ENCODE data around the gene ZBTB7A.

ZBTB7A gene

DNA sequence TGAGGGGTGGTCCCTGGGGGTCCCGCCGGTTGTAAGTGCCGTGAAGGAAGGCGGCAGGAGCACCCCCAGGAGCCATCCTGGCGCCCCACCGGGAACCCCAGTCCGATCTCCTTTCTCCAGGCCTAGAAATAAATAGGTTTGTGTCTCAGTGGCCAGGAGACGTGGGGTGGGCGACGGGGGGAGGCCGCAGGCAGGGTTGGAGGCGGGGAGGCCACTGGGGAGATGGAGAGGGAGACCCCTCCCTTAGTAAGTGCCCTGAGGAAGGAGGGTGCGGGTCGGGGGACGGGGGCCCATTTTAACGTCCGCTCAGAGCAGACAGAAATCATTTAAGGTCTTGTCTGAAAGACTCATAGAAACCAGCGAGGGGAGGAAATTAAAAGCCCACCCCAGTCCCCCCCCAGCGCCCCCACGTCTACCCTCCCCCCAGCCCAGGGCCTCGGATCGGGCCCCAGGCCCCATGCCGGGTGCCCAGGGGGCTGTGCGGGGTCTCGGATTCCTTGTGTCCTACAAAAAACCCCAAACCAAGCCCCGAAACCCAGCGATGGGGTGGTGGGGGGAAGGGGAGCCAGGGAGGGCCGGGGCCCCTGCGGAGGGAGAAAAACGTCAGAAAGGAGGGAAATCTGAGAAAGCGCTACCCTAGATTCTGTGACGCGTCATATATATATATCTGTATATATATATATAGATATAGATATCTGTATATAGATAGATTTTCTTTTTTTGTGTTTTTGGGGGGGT, 19.6 kb downstream of the ZBTB7A start:
- DNase-seq (ENCODE audit: low read depth in 1 of 2, low spot score in 1 of 2), result no peak
- no peak overlapping the region for H3K4me3 ChIP-seq (replicated peaks; ENCODE audit: insufficient read depth, low read length)
- H3K27ac ChIP-seq (replicated peaks), result no peak overlapping the region
- TF ChIP-seq POLR2AphosphoS5 (IDR thresholded peaks at IDR 0.05; ENCODE audit: low read depth) (no peak), SPI1 (IDR thresholded peaks at IDR 0.05; ENCODE audit: borderline replicate concordance, low read depth) (no peak), GABPA (IDR thresholded peaks at IDR 0.05; ENCODE audit: low read depth) (no peak)
- TF ChIP-seq, protein P1, sequence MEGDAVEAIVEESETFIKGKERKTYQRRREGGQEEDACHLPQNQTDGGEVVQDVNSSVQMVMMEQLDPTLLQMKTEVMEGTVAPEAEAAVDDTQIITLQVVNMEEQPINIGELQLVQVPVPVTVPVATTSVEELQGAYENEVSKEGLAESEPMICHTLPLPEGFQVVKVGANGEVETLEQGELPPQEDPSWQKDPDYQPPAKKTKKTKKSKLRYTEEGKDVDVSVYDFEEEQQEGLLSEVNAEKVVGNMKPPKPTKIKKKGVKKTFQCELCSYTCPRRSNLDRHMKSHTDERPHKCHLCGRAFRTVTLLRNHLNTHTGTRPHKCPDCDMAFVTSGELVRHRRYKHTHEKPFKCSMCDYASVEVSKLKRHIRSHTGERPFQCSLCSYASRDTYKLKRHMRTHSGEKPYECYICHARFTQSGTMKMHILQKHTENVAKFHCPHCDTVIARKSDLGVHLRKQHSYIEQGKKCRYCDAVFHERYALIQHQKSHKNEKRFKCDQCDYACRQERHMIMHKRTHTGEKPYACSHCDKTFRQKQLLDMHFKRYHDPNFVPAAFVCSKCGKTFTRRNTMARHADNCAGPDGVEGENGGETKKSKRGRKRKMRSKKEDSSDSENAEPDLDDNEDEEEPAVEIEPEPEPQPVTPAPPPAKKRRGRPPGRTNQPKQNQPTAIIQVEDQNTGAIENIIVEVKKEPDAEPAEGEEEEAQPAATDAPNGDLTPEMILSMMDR (IDR thresholded peaks at IDR 0.05; ENCODE audit: insufficient read depth, low read length), result no peak
- TF ChIP-seq, protein P2, sequence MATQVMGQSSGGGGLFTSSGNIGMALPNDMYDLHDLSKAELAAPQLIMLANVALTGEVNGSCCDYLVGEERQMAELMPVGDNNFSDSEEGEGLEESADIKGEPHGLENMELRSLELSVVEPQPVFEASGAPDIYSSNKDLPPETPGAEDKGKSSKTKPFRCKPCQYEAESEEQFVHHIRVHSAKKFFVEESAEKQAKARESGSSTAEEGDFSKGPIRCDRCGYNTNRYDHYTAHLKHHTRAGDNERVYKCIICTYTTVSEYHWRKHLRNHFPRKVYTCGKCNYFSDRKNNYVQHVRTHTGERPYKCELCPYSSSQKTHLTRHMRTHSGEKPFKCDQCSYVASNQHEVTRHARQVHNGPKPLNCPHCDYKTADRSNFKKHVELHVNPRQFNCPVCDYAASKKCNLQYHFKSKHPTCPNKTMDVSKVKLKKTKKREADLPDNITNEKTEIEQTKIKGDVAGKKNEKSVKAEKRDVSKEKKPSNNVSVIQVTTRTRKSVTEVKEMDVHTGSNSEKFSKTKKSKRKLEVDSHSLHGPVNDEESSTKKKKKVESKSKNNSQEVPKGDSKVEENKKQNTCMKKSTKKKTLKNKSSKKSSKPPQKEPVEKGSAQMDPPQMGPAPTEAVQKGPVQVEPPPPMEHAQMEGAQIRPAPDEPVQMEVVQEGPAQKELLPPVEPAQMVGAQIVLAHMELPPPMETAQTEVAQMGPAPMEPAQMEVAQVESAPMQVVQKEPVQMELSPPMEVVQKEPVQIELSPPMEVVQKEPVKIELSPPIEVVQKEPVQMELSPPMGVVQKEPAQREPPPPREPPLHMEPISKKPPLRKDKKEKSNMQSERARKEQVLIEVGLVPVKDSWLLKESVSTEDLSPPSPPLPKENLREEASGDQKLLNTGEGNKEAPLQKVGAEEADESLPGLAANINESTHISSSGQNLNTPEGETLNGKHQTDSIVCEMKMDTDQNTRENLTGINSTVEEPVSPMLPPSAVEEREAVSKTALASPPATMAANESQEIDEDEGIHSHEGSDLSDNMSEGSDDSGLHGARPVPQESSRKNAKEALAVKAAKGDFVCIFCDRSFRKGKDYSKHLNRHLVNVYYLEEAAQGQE (IDR thresholded peaks at IDR 0.05; ENCODE audit: insufficient replicate concordance, low read depth), result no peak
- no peaks in the 10 kb centered on the region for H3K27me3 ChIP-seq (ENCODE audit: insufficient read depth, poor library complexity, severe bottlenecking)

DNA sequence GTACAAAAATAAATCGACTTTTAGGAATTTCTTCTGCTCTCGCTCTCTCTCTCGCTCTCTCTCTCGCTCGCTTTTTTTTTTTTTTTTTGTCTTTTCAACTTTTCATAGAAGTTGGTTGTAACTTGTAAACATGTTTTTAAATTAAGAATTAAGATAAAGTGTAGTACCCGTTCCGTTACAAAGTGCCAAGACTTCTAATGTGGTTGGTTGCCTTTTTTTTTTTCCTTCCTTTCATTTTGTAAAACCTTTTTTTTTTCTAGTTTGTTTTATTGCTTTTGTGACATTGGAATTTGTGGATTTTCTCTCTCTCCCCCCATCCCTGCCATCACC, 20.4 kb downstream of the ZBTB7A start:
- Histone ChIP-seq H3K27ac (replicated peaks) (no peak overlapping the region), H3K27me3 (ENCODE audit: insufficient read depth, poor library complexity, severe bottlenecking) (no peaks in the 10 kb centered on the region), H3K4me3 (replicated peaks; ENCODE audit: insufficient read depth, low read length) (no peak overlapping the region)
- DNase-seq (ENCODE audit: low read depth in 1 of 2, low spot score in 1 of 2), result no peak
- TF ChIP-seq SPI1 (IDR thresholded peaks at IDR 0.05; ENCODE audit: borderline replicate concordance, low read depth) (no peak), GABPA (IDR thresholded peaks at IDR 0.05; ENCODE audit: low read depth) (no peak), POLR2AphosphoS5 (IDR thresholded peaks at IDR 0.05; ENCODE audit: low read depth) (no peak)
- TF ChIP-seq, protein P2 (IDR thresholded peaks at IDR 0.05; ENCODE audit: insufficient replicate concordance, low read depth), result no peak
- TF ChIP-seq, protein P1 (IDR thresholded peaks at IDR 0.05; ENCODE audit: insufficient read depth, low read length), result no peak

DNA sequence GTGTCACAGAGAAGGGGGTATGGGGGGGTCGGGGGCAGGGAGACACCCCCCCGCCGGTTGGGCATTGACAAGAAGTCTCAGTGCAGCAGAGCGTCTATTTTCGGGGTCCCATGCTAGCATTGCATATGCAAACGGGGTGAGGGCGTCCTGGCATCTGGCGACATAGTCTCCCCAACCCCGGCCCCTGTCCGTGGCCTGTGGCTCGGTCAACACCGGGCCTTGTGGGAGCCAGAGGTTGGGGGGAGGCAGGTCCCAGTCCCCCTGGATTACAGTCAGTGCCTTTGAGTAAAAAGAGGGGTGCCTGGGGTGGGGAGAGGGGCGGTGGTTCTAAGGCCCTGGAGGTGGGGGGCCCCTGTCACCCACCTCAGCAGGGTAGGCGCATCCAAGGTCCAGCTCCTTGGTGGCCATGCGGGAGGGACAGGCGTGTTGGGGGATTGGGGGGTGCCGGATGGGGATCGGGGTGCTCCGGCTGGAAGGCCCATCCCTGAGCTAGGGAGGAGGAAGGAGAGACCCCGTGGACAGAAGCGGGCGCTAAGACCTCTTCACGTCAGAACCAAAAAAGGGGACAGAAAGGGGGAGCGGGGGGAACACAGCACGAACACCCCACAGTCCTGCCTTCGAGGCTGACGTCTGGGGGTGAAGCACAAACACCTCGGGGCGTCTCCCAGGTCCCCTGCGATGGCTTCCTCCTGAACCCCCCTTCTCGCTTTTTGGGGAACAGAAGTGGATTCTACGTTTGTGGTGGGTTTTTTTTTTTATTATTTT, 20.9 kb downstream of the ZBTB7A start:
- H3K4me3 ChIP-seq (replicated peaks; ENCODE audit: insufficient read depth, low read length), result no peak overlapping the region
- TF ChIP-seq GABPA (IDR thresholded peaks at IDR 0.05; ENCODE audit: low read depth), result no peak
- no peaks in the 10 kb centered on the region for H3K27me3 ChIP-seq (ENCODE audit: insufficient read depth, poor library complexity, severe bottlenecking)
- H3K27ac ChIP-seq (replicated peaks), result no peak overlapping the region
- no peak for DNase-seq (ENCODE audit: low read depth in 1 of 2, low spot score in 1 of 2)

DNA sequence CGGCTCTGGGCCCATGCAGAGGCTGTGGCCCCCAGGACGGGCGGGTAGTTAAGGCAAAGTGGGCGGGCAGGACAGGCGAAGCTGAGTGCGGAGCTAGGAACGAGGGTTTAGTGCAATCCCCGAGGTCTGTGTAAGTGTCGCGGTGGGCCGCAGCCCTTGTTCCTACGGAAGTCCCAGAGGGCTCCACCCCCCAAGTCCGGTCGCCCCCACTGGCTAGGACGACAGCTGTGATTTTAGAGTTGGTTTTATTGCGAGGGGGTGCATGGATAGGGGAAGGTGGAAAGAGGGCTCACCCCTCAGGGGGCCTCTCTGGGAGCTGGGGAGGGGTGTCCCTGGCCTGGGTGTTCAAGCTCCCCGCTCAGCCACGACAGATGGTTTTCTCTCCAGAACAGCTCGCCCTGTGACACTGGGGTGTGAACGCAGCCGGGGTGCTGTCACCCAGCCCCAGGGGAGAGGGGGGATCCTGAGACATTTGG, 21.7 kb downstream of the ZBTB7A start:
- no peak overlapping the region for H3K27ac ChIP-seq (replicated peaks)
- TF ChIP-seq GABPA (IDR thresholded peaks at IDR 0.05; ENCODE audit: low read depth), result no peak
- no peak for TF ChIP-seq POLR2AphosphoS5 (IDR thresholded peaks at IDR 0.05; ENCODE audit: low read depth)
- TF ChIP-seq, protein P1 (IDR thresholded peaks at IDR 0.05; ENCODE audit: insufficient read depth, low read length), result no peak
- no peaks in the 10 kb centered on the region for H3K27me3 ChIP-seq (ENCODE audit: insufficient read depth, poor library complexity, severe bottlenecking)
- no peak overlapping the region for H3K4me3 ChIP-seq (replicated peaks; ENCODE audit: insufficient read depth, low read length)
- DNase-seq (ENCODE audit: low read depth in 1 of 2, low spot score in 1 of 2), result no peak

All from HL-60 (cell line).